D341Med (cell line): ENCODE results near the gene CD46.

Experiments
- DNase-seq: peaks from one replicate; pipeline ENCODE4 v3.0.0; 2012; ENCODE audit warnings: low spot score

CD46 gene

GRCh38 chr1:207814469-207814868, 62.6 kb downstream of the CD46 start:
- no peak for DNase-seq

DNA sequence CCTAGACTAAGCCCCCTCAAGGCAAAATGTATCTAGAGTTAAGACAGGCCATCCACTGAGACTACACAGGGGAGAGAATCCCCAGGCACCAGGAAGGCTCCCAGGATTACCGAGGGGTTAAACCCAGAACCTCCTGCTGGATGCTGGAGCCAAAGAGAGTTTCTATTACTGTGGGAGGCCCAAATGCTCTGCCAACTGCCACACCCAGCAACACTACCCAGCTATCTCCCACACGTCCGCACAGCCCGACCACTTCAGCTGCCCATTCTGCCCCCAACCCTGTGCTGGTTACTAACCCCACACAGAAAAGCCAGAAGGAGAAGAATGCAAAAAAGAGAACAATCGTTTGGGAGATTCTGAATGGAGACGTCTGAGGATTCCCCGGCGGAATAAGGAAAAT, 63.6 kb downstream of the CD46 start:
- no peak for DNase-seq

- DNase-seq = no peak
Measured at GRCh38 chr1:207815913-207816291, 64.0 kb downstream of the CD46 start.

GRCh38 chr1:207817166-207817565, 65.3 kb downstream of the CD46 start:
- DNase-seq = no peak

- no peak for DNase-seq
Measured at GRCh38 chr1:207817778-207818751, 66.2 kb downstream of the CD46 start.

GRCh38 chr1:207818971-207819451, 67.2 kb downstream of the CD46 start:
- no peak for DNase-seq

DNA sequence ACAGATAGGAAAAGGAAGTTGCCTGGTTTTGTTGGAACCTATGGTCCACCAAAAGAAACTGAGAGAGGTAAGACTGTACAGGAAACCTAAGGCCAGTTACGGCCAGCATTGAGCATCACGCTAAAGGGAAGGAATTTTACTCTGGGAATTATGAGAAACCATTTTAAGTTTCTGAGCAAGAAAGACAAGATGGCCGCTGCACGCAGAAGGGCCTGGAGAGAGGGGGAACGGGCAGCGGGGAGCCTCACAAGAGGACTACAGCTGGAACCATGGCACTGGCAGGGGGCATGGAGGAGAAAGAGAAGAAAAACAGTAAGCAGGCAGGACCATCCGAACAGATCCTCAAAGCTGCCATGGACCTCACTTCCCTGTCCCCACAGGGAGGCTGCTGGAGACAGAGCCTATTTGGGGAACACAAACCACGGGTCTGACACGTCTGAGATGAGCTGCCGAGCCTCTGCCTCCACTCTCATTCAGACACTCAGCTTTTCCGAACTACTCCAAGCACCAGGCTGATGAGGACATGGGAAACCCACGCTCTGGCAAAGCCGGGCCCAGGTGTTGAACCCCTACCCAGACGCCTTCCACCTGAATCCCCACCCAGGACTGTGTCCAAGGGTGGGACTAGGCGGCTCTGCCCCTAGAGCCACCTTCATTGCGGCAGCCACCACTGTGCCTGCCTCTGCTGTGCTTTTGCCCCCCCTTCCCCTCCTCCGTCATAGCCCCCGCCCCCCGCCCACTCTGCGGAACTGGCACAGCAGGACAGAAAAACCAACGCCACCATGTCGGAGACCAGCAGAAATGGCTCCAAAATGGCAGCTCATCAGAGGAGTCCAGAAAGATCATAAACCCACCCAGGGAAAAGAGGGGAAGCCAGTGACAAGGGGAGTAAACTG, 69.0 kb downstream of the CD46 start:
- no peak for DNase-seq

GRCh38 chr1:207821464-207822045, 69.7 kb downstream of the CD46 start:
- no peak for DNase-seq

GRCh38 chr1:207822124-207822601, 70.3 kb downstream of the CD46 start:
- no peak for DNase-seq

DNA sequence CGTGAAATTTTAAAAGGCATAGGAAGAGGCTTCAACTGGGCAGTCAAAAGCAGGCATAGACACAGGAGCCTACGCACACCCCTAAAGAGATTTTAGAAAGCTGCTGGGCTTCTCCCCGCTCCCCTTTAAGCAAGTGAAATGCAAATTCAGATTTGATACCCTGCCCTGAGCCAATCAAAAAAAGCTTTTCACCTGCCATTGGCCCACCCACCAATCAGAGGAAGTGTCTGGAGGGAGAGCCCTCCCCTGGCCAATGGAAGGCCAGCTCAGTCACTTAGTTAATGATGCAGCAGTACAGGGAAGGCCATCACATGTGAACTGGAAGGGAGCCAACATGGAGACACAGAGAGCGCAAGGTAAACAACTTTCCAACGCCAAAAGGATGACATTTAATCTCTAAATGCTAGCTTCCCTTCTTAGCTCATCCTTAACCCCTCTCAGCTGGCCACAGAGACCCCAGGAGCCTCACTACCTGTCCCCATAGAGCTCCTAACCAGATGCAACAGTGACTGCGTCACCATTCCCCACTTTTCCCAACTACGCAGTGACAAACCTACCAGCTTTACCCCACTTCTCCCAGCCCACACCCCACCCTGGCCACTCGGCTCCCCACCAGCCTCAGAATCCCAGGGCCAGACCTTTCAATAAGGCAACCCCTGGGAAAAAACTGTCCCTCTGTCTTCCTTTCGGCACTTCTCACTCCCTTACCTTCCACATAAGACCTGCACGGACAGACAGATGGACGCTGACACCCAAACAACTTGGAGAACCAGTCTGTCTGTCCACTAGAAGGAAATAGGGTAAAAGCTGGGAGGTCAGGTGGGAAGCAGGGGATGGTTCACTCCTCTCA, 71.0 kb downstream of the CD46 start:
- no peak for DNase-seq

DNA sequence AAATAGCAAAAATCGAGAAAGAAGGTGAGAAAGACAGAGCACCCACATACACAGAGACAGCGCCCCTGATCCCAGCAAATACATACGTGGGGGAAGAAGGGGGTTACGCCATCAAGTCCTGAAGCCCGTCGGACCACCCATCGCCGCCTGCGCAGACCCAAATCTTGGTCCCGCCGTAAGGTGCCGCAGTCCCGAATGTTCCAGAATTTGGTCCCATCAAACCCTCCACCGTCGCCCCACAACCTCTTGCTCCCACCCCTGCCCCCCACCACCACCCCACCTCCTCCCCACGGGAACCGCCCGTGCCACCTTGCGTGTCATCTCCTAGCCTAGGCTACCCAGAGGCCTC, 71.7 kb downstream of the CD46 start:
- DNase-seq = no peak

GRCh38 chr1:207823880-207824566, 72.2 kb downstream of the CD46 start:
- no peak for DNase-seq

DNA sequence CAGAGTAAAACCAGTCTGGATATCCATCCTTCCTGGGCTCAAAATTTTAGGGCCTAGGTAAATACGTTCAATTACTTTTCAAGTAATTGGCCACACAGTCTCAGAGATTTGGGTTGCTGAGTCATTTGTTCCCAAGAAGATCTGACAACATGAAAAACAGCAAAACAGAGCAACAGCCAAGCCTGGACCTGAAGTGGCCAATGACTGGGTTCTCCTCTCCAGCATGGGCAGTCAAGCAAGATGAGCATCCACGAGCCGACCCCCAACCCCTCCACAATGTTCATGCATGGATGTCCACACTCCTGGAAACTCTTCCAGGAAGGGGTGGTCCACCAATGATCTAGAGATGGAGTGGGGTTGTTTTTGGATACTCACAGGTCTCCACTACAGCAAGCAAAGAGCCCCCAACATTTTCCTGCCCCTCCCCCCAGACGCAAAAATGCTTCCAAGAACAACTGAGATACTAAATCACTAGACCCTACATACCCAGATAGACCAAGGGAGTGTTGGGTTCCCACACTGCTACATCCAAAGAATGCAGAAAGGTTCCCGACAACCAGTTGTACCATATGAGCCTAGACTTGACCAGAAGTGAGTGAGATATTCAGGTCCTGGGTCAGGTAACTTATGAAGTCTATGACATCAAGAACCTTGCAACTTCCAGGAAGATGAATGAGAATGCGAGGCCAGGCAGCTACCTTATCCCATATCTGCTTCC, 73.0 kb downstream of the CD46 start:
- no peak for DNase-seq

DNA sequence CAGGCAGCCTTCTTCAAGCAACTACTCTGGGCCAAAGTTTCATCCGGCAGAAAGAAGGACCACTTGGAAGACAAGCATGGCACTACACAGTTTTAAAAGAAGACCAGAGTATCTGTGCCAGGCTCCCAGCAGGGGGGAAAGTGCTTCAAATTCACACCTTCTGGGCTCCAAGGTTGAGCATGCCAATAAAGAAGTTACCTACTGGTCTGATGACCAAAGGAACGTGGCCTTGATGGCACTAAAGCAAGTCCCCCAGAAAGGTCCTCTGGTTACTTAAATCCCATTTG, 73.5 kb downstream of the CD46 start:
- DNase-seq = no peak

- DNase-seq = no peak
Measured at GRCh38 chr1:207825719-207826556, 74.1 kb downstream of the CD46 start.

DNA sequence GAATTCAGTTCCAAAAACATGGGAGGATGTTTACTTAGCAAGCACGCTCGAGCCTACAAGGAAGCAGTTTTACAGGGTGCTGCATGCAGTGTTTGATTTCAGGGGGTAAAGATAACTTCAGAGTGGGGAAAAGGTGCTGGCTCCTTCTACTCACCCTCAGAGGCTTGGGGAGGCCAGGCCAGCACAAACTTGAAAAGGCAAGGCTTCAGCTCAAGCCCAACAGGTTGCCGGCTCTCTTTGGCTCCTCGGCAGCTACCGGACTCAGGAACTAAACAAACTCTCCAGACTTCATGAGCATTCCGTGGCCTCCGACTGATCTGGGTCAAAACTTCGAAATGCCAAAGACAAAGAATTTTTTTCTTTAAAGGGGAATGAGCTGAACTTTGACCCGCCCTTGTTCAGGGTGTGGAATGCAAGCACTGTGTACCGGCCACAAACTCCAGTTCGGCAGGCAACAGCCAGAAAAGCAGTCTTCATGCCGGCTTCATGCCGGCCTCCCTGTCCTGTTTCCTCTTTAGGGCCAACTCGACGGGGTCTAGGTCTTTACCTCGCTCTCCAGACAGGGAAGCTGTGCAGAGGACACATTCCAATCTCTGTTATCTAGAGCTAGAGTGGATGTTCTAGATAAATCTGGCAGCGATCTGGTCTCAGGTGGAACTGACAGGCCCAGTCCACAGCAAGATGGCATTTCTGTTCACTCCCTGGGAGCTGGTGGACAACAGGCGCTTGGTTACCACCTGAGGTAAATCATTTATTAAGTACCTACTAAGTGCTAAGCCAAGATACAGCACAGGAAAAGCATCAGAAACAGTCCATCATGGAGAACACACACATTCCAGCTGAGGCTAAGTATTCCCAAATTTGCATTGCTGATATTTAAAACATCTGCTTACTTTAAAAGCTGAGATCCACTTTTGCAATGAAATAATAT, 75.0 kb downstream of the CD46 start:
- no peak for DNase-seq

- DNase-seq = no peak
Measured at GRCh38 chr1:207827488-207827830, 75.6 kb downstream of the CD46 start.

DNA sequence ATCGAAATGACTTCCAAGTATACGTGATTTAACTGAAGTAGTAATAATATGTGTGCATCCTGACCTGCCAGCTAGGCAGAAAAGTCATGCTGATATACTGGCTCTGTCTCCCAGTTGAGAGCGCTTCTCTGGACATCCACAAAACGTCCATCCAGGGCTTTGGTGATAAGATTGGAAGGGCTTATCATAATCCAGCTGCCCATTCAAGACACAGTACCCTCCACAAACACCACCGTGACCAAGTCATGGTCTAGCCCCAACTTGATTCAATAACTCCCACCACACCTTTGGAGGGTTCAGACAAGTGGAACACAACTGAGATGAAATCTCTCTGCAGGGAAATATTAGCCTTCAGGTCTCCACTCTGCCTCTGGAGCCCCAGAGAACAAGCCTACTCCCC, 76.2 kb downstream of the CD46 start:
- DNase-seq = no peak
